NCI-H524 treated with DMSO at 0.1 percent for 48 hours (cell line): ENCODE results near the gene SLC6A18.
"Not testable (repeated sequence)": the region's sequence is repeated elsewhere in the genome, so short reads cannot be mapped to it uniquely, and the experiment has no call there.

ENCODE experiments used
- DNase-seq: peaks from one replicate; lab custom pipeline; 2025; lab: John Stamatoyannopoulos, UW

SLC6A18 gene

DNA sequence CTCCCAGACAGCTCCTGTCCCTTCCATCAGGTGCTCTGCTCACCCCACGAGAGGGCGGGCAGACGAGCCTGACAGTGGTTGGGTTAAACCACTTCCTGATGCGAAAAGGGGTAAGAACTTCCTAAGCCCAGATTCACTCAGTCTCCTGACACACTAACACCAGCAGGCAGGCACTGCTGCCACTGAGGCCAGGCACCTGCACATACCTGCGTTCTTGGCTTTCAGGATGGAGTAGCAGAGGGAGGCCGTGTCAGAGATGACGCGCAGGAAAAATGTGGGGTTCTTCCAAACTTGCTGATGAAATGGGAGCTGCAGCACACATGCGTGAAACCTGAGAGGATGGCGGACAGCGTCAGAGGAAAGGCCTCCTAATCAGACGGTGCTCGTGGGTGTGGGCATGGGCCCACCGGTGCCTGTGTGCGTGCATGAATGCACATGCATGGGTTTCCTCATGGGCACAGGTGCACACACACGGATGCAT is 29.9 kb downstream of the SLC6A18 start:
- no peak for DNase-seq

- DNase-seq = no peak
Measured at GRCh38 chr5:1256776-1257175, 31.6 kb downstream of the SLC6A18 start.

DNA sequence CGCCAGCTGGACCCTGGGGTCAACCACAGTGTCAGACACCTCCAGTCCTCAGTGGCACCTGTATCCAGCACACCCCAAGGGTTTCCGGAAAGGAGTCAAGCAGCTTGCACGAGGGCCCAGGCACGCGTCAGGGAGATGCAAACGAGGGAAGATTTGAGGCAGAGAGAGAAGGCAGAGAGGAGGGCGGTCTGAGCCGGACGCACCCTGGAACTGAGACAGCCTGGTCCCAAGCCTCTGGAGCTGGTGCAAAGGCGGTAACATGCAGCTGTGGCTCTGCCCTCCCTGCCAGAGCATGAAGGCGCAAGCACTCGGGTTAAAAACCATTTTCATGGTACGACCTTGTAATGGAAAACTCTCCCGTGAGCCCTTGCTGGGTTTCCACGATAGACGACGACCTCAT is 32.2 kb downstream of the SLC6A18 start:
- DNase-seq = no peak

- no peak for DNase-seq
Measured at GRCh38 chr5:1257841-1258240, 32.7 kb downstream of the SLC6A18 start.

- DNase-seq = no peak
Measured at GRCh38 chr5:1259806-1260480, 34.8 kb downstream of the SLC6A18 start.

- DNase-seq = no peak
Measured at GRCh38 chr5:1261643-1262042, 36.5 kb downstream of the SLC6A18 start.

GRCh38 chr5:1262381-1262780 is 37.2 kb downstream of the SLC6A18 start:
- DNase-seq = no peak

DNA sequence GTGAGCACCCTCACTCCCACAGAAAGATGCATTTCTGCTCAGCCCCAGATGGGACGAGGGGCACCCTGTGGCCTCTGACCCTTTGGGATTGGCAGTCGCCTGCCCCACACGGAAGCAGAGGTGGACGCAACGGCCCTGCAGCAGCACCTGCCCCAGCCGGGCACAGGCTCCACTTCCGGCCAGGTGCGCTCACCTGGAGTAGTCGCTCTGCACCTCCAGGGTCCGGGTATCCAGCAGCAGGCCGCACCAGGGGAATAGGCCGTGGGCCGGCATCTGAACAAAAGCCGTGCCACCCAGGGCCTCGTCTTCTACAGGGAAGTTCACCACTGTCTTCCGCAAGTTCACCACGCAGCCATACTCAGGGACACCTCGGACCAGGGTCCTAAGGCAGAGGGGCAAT is 39.0 kb downstream of the SLC6A18 start:
- no peak for DNase-seq

DNA sequence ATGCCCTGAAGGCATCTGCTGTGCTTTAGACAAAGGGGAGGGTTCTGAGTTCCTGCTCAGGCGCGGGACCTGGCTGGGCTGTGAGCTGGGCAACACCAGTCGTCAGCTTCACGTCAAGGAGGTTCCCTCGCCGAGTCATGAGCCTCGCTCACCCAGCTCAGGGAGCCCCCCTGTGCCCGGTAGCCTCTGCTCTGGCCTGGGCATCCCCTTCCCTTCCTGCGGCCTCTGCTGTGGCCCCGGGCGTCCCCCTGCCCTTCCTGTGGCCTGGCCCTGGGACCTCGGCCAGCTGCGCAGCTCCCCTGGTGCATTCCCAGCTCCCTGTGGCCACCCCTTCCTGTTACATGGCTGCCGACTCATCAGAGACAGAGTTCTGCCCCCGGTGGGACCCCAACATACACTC is 39.8 kb downstream of the SLC6A18 start:
- DNase-seq = no peak

- no peak for DNase-seq
Measured at GRCh38 chr5:1265461-1266455, 40.6 kb downstream of the SLC6A18 start.

GRCh38 chr5:1266791-1267190 is 41.6 kb downstream of the SLC6A18 start:
- DNase-seq = no peak

DNA sequence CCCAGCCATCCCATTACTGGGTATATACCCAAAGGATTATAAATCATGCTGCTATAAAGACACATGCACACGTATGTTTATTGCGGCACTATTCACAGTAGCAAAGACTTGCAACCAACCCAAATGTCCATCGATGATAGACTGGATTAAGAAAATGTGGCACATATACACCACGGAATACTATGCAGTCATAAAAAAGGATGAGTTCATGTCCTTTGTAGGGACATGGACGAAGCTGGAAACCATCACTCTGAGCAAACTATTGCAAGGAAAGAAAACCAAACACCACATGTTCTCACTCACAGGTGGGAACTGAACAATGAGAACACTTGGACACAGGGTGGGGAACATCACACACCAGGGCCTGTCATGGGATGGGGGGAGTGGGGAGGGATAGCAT is 42.3 kb downstream of the SLC6A18 start:
- DNase-seq = not testable (repeated sequence)

DNA sequence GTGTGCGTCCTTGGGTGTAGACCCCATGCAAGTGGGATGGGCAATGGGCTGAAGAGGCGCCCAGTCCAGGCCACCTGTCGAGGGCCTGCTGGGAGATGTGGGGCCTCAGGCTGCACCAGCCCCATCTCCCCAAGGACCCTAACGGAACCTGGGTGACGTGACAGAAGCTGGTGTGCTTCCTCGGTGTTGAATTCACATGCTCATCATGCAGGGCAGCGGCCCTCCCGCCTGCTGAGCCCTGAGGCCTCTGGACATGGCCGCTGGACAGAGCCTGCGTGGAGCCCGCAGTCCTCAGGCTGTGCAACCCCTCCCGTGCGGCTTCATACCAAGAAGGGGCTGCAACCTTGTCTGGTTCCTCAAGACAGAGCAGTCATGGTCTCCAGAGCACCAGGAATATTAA is 42.9 kb downstream of the SLC6A18 start:
- DNase-seq = no peak

GRCh38 chr5:1268666-1269065 is 43.5 kb downstream of the SLC6A18 start:
- DNase-seq = no peak

GRCh38 chr5:1270426-1270825 is 45.2 kb downstream of the SLC6A18 start:
- no peak for DNase-seq

DNA sequence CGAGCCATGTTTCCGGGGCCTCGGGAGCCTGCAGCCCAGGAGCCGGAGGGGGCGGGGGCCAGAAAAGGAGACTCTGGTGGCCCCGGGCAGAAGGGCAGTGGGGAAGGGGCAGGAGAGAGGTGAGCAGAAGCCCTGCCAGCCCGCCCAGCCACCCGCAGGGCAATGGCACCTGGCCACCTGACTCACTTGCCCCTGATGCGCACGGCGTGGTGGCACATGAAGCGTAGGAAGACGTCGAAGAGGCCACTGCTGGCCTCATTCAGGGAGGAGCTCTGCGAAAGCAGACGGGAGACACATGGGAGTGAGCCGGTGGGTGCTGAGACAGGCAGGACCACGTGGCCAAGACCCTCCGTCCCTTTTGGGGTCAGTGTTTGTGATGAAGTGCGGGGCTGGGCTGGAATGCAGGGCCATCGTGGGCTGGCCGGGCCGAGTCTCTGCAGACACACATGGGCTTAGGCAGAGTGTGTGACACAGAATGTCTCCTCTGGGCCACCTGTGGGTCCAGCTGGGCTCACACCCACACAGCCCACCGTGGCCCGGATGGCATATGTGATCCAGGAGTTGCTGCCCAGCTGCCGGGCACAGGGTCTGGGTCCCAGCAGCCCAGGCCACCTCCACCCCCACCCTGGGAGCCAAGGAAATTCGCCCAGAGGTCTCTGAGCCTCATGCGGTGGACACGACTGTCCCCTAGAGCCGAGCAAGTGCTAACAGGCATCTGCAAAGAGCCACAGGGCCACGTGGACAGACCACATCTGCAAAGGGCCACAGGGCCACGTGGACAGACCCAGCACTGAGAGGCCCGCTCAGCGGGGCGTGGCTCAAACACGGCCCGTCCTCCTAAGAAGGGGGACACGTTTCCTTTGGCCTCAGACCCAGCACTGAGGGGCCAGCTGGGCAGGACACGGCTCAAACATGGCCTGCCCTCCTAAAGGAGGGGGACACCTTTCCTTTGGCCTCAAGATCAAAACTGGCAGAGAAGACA is 46.0 kb downstream of the SLC6A18 start:
- DNase-seq = no peak

DNA sequence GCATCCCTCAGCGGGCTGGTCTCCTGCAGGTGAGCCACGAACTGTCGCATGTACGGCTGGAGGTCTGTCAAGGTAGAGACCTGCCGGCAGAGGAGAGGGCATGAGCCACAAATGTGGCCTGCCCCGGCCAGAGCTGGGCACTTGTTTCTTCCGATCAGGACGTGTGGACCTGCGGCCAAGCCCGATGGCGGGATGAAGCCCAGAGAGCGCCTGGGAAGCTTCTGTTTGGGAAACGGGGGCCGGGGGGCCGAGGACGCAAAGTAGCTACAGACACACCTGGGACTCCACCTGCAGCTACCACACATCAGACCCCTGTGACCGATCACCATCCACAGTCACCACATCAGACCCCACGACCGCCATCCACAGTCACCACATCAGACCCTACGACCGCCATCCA is 47.0 kb downstream of the SLC6A18 start:
- DNase-seq = no peak

DNA sequence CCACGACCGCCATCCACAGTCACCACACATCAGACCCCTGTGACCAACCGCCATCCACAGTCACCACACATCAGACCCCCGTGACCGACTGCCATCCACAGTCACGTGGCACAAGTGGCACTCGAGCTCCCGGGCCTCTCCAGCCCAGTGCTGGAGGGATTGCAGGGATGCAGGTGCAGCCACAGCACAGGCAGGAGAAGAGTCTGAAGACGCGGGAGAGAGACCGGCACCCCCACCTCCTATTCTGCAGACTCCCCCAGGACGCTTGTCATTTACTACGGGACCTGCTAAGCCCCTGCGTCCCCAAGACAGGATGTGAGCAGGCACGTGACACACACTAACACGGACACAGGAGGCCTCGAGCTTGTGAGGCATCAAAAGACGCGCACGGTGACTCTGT is 48.6 kb downstream of the SLC6A18 start:
- DNase-seq = no peak

- no peak for DNase-seq
Measured at GRCh38 chr5:1274471-1274870, 49.3 kb downstream of the SLC6A18 start.

DNA sequence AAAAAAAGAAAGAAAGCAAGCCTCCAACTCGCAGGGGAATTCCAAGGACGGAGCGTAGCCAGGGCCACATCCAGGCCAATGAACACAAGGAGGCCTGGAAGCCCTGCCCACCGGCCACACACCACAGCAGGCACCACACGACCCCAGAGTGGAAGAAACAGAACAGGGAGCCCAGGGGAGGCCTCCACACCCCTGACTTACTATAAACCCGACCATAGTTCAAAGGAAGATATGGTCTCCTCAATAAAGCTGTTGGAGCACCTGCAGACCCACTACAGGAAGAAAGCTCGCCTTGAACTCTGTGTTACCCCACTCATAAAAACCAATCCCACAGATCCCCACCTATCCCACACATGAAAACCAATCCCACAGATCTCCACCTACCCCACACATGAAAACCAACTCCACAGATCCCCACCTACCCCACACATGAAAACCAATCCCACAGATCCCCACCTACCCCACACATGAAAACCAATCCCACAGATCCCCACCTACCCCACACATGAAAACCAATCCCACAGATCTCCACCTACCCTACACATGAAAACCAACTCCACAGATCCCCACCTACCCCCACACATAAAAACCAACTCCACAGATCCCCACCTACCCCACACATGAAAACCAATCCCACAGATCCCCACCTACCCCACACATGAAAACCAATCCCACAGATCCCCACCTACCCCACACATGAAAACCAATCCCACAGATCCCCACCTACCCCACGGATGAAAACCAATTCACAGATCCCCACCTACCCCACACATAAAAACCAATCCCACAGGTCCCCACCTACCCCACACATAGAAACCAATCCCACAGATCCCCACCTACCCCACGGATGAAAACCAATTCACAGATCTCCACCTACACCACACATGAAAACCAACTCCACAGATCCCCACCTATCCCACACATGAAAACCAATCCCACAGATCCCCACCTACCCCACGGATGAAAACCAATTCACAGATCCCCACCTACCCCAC is 50.5 kb downstream of the SLC6A18 start:
- DNase-seq = not testable (repeated sequence)

- no peak for DNase-seq
Measured at GRCh38 chr5:1276930-1277329, 51.7 kb downstream of the SLC6A18 start.
